Dedifferentiated amniotic fluid mesenchymal stem cell (primary cell): ENCODE results near the gene UNKL.

Experiments
- DNase-seq: peaks from one replicate; pipeline ENCODE4 v3.0.0-alpha.2; 2016; ENCODE audit errors: extremely low spot score

The UNKL gene

DNA sequence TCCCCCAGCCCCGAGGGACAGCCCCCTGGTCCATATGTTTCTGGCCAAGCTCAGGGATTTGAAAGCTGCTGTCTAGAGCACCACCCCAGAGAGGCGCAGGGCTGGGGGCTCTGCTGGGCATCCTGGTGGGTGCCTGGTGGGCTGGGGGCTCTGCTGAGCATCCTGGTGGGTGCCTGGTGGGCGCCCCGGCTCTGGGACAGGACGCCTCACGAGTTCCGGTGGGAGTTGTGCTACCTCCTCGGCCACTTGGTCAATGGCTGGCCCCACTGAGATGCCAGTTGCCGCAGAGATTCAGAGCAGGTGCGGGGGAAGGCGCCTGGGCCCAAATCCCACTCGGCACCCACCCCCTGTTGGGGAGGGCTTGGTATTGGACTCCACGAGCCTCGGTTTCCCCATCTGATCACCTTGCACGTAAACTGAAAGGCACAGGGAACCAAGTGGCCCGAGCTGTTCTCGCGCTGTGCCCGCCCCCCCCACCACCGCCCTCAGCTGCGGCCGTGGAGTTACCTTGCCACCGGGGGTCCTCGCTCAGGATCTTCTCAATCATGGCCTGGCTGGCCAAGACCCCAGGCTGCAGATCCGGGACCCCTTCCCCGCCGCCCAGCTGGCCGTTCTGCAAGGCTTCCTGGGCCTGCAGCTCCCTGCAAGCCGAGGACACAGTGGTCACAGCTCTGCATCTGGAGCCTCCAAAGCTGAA lies 13.3 kb downstream of the UNKL start:
- DNase-seq: no peak

- DNase-seq: no peak
Measured at GRCh38 chr16:1398826-1399581, 15.5 kb downstream of the UNKL start.

DNA sequence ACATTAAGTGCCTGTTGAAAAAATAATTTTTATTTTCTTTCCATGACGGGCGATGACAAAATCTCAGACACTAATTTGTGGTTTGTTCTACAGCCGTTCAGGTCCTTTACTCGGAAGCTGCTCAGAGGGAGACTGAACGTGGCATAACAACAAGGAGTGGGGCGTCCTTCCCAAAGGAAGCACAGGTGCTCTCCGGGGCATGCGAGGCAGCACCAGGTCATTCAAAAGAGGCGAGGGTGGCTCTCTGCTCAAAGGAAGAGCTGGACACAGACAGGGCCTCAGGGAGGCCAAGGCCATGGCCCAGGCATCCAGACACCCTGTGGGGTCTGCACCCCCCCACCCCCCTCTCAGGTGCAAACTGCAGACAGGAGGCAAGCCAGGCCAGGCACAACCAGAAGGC lies 16.2 kb downstream of the UNKL start:
- no peak for DNase-seq

DNA sequence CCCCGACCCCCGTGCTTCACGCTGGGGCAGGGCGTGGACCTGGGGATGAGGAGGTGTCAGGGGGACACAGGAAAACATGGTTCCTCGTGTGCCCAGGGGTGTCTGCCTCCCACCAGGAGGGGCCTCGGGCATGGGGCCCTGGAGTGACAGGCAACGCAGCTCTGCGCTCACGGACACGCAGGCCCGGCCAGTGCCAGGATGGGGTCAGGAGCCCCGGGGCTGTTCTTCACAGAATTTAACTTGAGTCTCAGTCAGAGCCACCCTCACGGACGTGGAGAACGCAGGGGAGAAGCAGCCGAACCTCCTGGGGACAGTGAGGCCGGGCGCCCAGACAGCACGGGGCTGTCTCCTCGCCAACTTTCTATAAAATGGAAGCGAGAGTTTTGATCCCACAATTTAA lies 16.7 kb downstream of the UNKL start:
- DNase-seq: no peak

GRCh38 chr16:1395444-1396031 lies 19.0 kb downstream of the UNKL start:
- no peak for DNase-seq

DNA sequence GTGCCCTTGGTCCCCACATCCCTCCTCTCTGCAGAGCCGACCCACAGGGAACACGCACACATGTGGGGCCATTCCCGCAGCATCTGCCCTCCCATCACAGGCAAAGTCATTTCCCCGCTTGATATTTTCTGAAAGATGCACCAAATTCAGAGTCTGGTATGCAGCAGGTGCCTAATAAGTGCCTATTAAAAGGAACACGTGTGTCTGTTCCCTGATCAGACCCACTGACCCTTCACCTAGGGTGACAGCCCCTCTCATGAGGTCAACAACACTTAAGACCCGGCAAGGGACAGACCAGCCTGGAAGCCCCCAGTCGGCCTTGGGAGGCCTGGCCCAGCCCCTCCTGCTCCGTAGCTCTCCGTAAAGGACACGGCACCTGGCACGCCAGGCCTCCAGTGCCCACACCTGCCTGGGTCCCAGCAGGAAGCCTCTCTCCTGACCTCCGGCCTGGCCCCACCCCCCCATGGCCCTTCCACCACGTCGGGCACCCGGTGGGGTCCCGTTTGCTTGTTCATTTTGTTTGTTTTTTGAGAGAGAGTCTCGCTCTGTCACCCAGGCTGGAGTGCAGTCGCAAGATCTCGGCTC lies 20.0 kb downstream of the UNKL start:
- DNase-seq: no peak

DNA sequence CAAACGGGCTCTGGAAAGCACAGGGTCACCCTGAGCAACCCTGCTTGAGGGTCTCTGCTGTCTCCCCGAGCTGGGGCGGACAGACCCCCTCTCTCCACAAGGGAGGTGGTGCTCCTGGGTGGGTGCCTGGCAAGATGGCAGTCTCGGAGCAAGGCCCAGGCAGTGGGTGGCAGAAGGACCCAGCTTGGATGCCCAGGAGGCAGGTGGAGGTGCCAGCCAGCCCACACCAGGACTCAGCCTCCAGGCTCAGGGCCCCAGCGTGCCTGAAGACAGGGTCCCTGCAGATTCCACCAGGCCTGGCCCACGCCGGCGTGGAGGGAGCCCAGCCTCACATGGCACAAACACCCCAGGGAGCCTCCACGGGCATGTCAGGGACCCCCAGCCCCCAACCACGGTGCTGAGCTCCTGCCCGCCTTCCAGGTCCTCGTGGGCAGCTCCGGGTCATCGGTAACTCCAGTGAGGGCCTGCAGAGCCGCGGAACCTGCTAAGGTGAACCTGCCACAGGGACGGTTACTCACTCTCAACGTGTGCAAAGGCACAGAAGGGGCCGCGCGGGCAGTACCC lies 20.8 kb downstream of the UNKL start:
- DNase-seq: no peak

GRCh38 chr16:1392826-1393225 lies 21.7 kb downstream of the UNKL start:
- DNase-seq: no peak

DNA sequence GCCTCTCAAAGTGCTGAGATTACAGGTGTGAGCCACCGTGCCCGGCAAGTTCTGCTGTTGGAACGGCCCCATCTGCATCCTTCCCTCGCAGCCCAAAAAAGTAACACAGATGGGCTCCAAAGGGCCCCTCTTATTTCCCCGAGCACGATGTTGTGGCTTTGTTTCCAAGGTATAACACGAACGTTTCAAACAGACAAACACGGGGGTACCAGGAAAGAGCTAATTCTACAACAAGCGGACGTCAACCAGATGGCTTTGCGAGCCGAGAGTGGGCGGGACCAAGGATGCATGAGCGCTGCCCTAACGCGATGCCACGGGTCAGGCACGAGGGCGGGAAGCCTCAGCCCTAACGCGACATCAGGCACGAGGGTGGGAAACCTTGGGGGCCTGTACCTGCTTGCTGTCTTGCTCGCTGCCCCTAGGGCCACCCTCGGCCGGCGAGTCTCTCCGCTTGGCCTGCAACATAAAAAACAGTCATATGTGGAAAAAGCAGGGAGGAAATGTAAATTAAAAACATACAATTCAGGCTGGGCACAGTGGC lies 24.2 kb downstream of the UNKL start:
- DNase-seq: no peak

- DNase-seq: no peak
Measured at GRCh38 chr16:1389762-1390161, 24.7 kb downstream of the UNKL start.

- DNase-seq: no peak
Measured at GRCh38 chr16:1387331-1387730, 27.2 kb downstream of the UNKL start.

DNA sequence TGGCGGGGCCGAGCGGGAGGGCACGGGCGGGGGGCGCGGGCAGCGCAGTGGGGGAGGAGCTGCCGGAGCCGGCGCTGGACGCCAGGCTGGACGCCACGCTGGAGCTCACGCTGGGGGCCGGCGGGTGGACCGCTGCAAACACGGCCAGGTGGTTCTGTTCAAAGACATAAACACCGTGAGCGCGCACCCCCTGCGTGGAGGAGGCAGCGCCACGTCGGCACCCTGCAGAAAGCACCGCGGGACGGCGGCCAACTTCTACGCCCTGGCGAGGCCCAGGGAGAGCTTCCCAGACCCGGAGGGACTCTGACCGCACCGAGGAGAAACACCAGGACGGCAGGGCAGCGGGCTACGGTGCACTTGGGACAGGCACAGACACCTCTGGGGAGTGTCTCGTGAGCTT lies 29.3 kb downstream of the UNKL start:
- DNase-seq: no peak

GRCh38 chr16:1383556-1383955 lies 30.9 kb downstream of the UNKL start:
- no peak for DNase-seq

GRCh38 chr16:1381612-1382406 lies 32.7 kb downstream of the UNKL start:
- no peak for DNase-seq

DNA sequence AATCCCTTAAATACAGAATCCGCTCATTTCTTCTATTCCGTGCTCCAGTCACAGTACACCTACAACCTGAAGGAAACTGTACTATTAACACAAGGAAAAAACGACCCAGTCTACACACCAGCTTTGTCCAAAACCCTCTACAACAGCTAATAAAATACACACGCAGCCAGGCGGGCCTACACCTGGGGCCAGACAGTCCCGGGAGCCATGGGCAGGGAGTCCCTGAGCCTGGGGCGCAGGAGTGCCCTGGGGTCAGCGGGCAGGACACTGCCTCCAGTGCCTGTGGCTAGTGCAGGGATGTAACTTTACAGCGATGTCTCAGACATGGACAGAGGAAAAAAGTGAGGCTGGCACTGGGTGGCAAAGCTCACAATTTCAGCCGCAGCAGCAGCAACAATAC lies 34.3 kb downstream of the UNKL start:
- DNase-seq: no peak

GRCh38 chr16:1379304-1380076 lies 35.0 kb downstream of the UNKL start:
- DNase-seq: peak; percentile 15

- peak; percentile 72 for DNase-seq
Measured at GRCh38 chr16:1378804-1379303, 35.6 kb downstream of the UNKL start.

DNA sequence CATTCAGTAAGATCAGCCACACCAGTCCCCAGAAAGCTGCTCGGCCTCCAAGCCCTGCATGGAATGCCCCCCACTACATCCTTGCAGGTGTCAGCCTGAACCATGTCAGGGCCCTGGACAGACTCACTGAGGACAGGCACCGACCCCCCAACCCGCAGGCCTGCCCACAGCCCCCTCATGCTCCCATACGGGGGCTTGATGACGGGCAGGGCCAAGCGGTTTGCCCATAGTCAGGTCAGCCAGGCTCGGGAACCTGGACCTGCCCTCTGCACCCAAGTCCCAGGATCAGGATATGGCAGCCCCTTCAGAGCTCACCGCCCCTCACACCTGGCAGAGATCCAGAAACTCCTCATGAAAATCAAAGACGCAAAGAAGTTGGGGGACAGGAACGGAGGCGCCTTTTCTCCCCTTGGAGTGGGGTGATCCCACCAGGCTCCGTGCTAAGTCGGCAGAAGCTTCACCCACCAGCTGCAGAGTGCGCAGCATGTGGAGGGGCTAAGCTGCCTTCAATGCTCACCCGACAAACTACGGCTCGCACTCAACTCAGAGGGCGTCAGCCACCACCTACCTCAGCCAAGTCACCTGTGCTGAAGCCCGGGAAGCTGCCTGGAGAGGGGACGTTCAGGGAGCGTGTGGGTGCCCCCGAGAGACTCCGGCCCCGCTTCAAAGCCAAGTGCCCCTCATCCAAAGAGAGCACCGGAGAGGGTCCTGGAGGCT lies 36.3 kb downstream of the UNKL start:
- DNase-seq: no peak

DNA sequence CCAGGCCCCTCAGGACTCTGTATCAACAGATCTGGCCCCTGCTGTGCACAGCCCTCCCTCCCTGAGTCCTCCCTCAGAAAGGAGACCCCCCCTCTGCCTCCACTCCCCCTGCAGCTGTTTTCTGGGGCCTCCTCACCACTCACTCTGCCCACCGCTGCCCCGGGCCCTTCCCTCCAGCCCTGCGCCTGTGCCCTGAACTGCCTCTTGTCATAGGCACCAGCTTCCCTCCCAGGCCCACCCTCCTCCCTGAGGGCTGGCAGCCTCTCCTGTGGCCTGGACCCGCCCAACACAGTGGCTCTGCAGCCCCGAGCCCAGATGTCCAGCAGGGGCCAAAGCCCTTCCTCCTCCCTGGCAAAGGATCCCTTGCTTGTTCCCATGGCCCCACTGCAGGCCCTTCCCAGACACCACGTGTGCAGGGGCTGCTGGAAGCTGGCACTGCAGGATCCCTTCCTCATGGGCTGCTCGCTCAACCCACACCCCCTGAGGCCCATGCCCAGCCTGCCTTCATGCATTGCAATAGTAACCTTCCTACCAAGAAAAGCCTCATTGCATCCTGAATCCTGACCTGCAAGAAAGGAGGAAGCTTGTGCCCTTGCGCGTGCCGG lies 37.0 kb downstream of the UNKL start:
- DNase-seq: no peak
